Adipose tissue (tissue), 3 donors: Measurements from ENCODE around the gene BORCS6. TPM values are rescaled to one million over a fixed set of nuclear protein-coding genes. Genes with fewer than 3 reads are reported as not detected.
A peak's percentile ranks its signal among the peaks of the same experiment; 100 is the strongest.

Experiments
- H3K27ac ChIP-seq: one replicate; pipeline ENCODE4 v1.5.1; 2013; ENCODE audit warnings: low read depth, low read length
- WGBS, 3 donors: extraction: QIAGEN DNeasy Blood & Tissue Kit; methylation state at CpG; one replicate each; pipeline ENCODE4 v1.1.7; 2013; 5-methylcytosine and 5-hydroxymethylcytosine counted together
- polyA plus RNA-seq, 3 donors: library from polyadenylated mRNA; stranded (reverse); fragments of 200-250 nt; gene quantifications; one replicate each; pipeline ENCODE4 v1.2.3, GENCODE V29; 2013
- donor health status: healthy with polysubstance abuse.
- donor health status: Bipolar disorder and iron deficiency.
- donor health status: healthy.

Gene BORCS6
- polyA plus RNA-seq, 3 donors = 3.3 to 13.9 (median 5.2) TPM

DNA sequence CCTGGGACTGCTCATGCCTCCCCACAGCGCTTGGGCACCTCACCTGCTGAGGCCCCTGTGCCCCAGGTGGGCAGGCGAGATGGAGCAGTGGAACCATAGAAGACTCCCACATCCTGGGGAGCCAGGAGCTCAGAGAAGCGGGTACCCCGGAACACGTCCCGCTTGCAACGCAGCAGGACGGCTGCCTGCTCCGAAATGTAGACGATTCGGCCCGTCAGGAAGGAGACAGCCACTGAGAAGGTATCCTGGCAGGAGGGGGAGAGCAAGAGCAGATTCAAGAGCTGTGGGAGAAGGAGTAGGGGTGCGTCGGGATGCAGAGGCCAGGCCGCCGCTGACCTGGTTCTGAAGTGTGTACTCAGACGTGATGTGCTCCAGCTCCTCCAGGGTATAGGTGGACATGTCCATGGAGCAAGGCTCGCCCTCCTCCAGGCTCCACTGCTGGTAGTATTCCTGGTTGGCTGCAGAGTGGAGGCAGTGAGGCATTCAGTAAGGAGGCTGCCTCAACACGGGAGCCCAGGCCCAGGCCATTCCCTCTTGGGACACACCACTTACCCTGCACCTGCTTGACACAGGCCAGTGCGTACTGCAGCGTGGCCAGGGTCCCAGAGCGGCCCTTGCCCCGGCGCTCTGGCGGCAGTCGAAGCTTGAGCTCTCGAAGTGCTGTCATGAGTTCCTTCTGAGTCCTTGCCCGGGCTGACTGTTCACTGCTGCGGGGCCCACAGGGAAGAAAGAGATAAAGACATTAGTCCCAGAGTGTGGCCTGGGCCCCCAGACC is 40.4 kb downstream of the BORCS6 start:
- no peak overlapping the region for H3K27ac ChIP-seq
- 94 to 95% (median 94%) methylated on average over 29 of the region's 29 CpGs for WGBS, 3 donors

DNA sequence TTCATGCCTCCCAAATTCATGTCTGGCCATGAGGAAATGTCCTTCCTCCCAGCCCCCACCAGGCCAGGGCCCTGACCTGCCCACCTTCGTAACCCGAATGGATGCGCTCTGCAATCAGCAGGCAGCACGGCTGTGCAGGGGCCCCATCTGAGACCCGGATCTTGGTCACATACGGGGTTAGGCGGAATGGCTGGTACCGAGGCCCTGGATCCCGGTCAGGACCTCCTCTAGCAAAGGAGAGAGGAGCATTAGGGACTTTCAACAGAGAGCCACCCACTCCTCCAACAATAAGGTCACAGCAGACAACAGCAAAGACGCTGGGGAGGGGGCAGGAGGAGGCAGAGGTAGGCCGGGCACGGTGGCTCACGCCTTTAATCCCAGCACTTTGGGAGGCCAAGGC is 41.4 kb downstream of the BORCS6 start:
- 90 to 95% (median 94%) methylated on average over 13 of the region's 13 CpGs for WGBS, 3 donors
- no peak overlapping the region for H3K27ac ChIP-seq

DNA sequence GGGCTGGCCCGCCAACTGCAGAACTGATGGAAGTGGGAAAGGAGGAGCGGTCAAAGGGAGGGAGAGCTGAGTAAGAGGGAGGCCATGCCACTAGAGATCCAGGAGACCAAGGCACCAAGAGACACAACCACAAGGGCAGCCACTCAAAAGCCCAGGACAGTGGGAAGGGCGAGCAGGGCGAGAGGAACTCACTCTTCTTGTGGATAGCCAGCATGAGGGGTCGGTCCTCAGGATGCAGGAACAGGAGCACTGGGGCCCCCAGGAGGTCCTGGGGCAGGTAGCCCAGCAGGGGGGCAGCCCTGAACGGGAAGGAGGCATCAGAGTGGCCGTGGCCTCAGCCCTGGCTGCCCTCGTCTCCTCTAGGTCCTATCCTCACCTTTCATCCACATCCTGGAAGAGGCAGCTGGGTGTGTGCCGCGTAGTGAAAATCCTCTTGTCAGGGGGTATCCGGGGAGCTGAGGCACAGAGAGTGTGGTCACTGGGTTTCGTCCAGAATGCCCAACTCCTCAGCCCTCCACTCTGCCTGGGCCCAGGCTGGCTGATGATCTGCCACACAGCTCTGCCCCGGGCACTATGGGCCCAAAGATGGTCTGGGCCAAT is 42.1 kb downstream of the BORCS6 start:
- 92 to 93% (median 93%) methylated on average over 12 to 13 of the region's 13 CpGs for WGBS, 3 donors
- no peak overlapping the region for H3K27ac ChIP-seq

DNA sequence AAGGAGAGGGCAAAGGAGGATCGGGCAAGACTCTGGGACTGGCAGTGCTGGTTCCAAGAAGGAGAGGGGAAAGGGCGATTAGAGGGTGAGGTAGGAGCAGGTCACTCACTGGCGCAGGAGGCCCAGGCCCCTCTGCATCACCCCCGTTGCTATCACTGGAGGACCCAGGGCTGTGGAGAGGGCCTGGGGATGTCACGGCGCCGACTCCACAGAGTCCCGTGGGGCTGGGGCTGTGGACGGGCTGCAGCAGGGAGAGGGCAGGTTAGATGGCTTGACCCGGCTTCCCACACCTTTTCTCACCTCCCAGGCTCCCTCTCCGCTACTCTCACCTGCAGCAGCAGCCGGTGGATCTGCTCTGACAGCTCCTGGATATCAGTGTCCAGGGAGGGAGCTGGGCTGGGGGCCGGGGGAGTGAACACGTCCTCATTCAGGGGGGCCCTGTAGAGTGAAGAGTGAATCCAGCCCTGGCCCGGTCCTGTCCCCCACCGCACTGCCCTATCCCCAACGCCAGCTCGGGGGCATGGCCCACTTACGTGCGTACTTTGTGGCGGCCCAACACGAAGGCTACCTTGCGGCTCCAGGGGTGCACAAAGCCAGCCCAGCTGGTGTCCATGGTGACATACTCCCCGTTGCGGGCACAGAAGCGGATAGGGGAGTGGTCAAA is 42.7 kb downstream of the BORCS6 start:
- no peak overlapping the region for H3K27ac ChIP-seq
- WGBS, 3 donors = 88 to 94% (median 90%) methylated on average over 25 to 26 of the region's 26 CpGs

DNA sequence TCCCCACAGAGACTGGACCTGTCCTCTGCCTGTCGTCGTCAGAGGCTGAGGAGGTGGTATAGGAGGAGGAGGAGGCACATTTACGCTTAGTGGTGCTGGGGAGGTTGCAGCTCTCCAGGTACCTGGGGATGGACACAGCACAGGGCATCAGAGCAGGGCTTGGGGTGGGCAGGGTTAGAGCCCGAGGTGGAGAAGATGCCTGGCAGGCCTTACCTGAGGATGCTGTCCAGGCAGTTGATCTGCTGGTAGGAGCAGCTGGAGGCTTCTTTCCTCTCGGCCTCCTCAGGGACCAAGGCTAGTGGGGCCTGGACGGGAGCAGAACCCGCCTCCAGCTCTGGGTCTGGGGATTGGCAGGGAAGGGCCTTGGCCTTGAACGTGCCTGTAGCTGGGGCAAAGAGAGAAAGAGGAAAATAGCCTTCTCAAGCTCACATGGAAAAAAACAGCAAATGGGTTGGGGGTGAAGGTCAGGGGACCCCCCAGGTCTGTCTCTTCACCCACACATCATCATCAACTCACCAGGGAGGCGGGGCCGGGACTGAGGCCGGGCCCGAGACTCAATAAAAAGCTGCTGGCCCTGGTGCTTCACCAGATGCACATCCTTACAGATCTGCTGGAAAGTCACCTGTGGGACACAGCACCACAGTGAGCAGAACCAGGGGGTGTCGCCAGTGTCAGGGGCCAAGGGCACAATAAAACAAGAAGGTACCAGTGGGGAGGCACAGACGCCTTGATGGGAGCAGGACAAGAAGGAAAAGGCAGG is 43.4 kb downstream of the BORCS6 start:
- H3K27ac ChIP-seq = no peak overlapping the region
- 86 to 95% (median 93%) methylated on average over 14 of the region's 14 CpGs for WGBS, 3 donors

DNA sequence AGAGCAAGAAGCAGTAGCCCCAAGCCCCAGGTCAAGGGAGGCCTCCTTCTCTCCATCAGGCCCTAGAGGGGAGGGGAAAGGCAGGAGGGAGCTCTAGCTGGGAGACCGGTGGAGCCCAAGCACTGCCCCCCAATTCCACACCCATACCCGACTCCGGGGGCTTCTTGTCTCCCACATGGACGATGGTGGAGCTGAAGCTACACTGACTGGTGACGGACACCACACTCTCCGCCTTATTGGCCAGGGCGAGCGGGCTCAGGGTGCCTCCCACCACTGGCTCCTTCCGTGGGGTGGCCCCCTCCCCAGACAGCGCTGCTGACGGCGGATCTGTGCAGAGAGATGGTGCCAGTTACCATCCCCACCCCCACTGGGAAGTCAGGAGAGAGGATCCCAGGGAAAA is 44.2 kb downstream of the BORCS6 start:
- 92 to 96% (median 92%) methylated on average over 12 of the region's 12 CpGs for WGBS, 3 donors
- no peak overlapping the region for H3K27ac ChIP-seq

DNA sequence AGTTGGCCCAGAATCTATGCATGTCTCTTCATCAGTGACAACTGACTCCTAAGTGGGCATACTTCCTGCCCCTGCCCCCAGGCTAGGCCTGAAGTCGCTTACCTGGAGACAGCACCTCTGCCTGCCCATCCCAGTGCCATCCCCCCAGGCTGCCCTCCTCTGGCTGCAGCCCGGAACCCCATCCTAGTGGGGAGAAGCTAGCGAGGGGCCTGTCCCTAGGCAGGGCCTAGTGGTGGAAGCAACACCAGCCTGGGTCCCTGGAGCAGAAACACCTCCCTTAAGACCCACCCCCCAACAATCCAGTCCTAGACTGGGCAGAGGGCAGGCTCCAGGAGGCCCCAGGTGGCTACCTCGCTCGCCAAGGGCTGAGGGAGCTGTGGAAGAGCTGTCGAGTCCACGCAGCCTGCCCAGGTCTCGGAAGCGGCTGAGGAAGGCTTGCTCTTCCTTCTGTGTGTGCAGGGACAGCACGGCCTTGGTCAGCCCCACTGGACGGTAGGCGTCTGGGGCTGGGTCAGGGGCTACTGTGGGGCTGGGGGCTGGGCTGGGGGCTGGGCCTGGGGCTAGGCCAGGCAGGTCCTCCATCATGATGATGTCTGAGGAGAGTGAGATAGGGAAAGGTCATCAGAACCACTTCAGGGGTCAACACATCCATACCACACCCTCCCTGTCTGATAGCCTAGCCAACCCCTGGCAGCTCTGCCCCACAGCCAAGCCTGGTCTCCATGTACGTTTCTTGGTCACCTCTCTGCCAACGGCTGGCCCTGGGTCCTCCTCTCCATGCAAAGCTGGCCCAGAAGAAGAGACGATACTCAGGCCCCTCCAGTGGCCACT is 45.4 kb downstream of the BORCS6 start:
- H3K27ac ChIP-seq = no peak overlapping the region
- 91 to 95% (median 93%) methylated on average over 15 of the region's 15 CpGs for WGBS, 3 donors

DNA sequence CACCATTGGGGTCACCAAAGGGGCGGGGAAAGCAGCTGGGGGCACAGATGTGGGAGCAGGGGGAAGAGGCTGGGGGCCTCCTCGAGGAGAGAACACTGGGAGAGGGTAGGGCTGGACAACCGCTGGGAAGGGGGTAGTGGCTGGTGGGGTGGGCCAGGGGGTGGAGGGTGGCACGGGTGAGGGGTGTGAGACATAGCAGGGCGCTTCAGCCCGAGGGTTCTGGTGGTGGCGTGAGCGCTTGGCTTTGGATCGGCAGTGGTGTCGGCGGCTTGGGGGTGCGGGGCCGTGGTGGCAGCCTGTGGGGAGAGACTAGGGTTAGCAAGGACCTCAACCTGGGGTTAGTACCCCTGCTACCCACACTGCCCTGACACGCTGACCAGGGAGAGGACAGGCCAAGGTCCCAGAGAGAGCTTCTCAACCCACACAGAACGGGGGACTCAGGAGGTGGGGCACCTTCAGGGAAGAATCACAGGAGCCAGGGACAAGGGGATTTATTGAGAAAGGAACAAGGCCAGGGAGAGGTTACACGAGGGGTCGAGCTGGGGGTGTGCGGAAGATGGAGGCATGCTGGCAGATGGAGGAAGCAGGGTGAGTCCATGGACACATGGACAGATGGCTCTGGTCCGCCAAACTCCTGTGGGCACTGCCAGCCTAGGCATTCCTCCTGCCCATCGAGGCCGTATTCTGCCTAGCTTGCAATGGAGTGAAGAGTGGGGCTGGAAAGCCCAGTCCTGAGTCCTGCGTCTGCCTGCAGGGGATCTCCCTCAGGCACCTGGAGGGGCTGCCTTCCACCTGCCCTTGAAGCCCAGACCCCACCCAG is 46.2 kb downstream of the BORCS6 start:
- no peak overlapping the region for H3K27ac ChIP-seq
- 89 to 93% (median 93%) methylated on average over 22 of the region's 22 CpGs for WGBS, 3 donors

DNA sequence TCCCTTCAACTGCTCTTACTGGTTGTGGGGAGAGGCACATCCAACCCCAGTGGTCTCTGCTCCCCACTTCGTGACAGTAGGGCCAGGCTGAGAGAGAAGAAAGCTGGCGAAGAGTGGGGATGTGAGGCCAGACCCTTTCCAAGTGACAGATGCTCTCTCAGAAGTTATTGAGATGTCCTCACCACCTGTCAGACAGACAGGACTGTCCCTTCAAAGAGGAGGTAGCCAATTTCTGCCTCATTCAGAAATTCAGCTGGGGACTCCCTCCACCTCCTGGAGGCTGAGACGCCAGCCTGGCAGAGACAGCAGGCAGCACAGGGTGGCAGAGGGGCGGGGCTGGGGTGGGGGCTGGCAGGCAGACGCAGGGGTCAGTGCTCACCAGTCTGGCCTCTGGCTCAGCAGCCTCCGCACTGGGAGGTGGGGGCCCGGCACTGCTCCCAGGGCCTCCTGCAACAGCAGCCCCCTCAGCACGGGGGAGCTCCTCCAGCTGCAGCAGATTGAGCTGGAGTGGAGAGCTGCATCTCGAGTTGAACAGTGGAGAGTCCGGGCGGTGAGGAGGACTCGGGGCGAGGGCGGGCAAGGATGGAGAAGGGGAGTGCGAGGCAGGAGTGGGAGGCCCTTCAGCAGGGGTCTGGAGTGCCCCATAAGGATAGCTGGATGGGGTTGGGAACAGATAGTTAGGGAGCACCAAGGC is 46.9 kb downstream of the BORCS6 start:
- no peak overlapping the region for H3K27ac ChIP-seq
- WGBS, 3 donors = 83 to 87% (median 86%) methylated on average over 15 of the region's 15 CpGs

DNA sequence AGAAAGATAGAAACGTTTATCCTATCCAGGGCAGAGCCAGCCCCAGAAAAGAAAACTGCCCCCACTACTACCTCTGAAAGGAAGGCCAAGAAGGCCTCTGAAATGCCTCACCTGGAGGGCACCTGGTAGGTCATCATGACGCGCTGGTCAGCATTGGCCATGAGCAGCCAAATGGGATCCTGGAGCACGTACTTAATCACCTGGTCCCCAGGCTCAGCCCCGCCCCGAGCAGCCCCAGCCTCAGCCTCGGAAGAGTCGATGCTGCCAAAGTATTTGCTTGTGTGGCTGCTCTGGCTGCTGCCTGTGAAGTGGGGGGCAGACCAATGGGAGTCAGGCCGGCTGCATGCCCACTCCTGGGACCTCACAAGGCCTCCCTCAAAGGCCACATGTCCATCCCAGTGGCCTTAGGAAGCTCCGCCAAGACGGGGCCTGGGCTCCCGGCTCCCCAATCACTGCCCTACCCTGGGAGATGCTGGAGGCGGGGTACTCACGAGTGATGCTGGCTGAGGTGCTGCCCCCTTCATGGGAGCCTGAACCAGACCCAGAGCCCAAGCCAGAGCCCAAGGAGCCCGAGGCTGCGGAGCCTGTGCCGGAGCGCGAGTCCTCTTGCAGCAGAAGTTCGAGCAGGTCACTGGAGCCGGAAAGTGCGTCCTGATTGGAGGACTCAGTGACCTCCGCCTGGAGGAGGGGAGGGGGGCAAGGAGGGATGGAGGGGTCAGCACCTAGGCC is 47.7 kb downstream of the BORCS6 start:
- no peak overlapping the region for H3K27ac ChIP-seq
- WGBS, 3 donors = 89 to 91% (median 90%) methylated on average over 22 to 23 of the region's 23 CpGs

DNA sequence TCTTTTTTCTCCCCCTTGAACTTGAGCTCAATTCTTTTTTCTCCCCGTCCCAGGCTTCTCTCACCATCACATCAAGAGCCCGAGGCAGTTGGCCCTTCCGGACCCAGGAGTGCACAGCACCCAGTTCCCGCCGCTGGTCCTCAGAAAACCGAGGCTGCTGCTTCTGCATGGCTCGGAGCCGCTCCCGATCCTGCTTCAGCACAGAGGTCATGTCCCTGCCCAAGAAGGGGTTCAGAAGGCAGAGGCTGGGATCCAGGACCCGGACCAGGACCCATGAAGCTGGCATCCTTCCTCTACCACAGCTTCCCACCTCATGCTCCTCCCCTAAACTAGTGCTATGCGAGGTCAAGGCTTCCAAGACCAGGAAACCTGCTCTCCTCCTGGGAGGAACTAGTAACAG is 48.2 kb downstream of the BORCS6 start:
- no peak overlapping the region for H3K27ac ChIP-seq
- WGBS, 3 donors = 91 to 94% (median 93%) methylated on average over 11 of the region's 11 CpGs

DNA sequence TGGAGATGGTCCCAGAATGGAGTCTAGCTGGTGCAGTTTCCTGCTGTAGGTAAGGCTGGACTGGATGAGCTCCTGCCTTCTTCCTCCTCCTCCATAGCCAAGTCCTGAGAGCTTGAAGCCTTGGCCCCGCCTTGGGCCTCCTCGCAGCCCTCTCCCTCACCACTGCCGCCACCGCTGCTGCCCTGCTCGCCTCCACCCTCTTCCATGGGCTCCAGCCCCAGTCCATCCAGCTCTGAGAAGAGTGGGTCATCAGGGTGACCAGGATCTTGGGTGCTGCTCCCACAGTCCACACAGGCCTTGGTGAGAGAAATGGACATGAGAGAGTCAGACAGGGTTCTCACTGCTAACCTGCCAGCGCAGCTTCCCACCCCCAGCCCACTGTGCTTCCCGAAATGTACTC is 48.9 kb downstream of the BORCS6 start:
- WGBS, 3 donors = 96% methylated on average over 7 of the region's 7 CpGs
- H3K27ac ChIP-seq = no peak overlapping the region

DNA sequence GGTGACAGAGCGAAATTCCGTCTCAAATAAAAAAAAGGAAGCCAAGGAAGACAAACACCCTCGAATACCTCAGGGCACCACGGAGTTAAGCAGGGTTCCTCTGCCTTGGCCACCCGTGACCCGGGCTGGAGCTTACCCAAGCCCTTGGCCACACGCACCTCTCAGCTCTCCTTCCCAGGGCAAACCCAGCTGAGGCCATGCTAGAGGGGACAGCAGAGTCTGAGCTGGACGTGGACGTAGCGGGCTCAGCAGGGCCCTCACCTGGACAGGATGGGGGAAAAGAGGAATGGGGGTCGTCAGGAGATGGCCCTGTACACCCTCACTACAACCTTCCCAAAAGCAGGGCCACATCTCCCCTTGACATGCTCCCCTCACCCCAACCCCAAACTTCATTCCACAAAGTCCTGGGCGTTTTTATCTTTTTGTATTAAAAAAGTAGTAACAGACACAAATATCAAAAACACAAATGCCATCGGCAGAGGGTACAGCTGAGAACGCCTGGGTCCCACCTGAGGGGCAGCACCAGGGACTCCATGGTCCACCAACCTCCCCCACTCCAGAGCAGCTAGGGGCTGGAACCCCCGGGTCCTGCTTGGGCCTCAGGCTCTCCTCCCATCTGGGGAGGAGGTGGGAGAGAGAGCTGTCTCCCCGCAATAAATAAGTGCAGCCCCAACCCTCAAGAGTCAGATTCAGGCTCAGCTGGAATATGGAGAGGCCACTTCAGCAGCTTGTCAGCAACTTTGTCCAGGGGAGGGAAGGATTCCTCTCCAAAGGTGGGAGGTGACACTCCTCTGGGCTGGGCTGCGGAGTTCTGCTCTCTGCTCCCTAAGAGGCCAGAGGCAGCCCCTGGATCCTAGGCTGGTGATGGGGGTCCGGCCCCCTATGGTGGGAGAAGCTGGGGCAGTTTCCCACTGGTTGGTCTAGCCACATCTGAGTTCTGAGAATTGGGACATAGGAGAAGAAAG is 49.6 kb downstream of the BORCS6 start:
- WGBS, 3 donors = 75 to 81% (median 79%) methylated on average over 18 of the region's 18 CpGs
- H3K27ac ChIP-seq = no peak overlapping the region

DNA sequence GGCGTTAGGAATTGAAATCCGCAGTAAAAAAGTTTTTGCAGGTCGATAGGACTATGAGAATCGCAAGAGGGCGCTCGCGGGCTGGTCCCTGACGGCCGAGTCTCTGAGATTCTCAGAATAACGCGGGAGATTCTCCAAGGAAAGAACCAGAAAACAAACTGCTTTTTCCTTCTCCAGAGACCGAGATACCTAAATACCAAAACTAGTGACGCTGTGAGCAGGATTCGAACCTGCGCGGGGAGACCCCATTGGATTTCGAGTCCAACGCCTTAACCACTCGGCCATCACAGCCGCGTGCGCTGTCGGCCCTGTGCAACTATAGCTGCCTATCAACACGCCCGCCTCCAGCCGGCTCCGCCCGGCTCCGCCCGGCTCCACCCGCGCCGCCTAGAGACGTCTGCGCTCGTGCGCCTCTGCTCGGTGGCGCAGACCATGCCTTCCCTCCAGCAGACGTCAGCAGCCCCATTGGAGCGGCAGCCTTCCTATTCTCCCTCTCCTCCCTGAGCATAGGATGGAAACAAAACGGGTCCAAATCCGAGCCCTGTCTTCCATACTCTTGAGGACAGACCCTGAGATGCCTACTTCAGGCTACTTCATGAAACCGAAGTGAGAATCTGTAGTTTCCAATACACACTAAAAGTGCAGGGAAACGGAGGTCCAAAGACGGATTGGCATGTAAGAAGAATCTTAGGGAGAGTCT is 51.2 kb downstream of the BORCS6 start:
- H3K27ac ChIP-seq = peak overlapping the region; percentile 20
- 0 to 1% (median 1%) methylated on average over 45 to 46 of the region's 46 CpGs for WGBS, 3 donors

DNA sequence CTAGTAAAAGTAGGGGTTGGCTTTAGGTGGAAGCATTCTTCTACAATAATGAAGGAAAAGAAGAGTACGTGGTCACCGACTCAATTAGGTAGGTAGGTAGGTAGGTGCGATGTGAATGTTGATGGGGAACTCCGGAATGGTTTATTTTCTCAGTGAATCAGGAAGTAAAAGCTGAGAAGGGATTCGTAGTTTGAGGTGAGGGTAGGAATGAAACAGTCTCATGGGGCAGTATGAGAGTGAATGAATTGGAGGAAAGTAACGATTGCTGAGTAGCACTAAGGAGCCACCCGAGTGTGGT is 51.7 kb downstream of the BORCS6 start:
- 1 to 2% (median 2%) methylated on average over 7 of the region's 7 CpGs for WGBS, 3 donors
- no peak overlapping the region for H3K27ac ChIP-seq
